ENCODE results near the gene METTL9.
"Not testable (repeated sequence)": the region's sequence is repeated elsewhere in the genome, so short reads cannot be mapped to it uniquely, and the experiment has no call there.

METTL9 gene

DNA sequence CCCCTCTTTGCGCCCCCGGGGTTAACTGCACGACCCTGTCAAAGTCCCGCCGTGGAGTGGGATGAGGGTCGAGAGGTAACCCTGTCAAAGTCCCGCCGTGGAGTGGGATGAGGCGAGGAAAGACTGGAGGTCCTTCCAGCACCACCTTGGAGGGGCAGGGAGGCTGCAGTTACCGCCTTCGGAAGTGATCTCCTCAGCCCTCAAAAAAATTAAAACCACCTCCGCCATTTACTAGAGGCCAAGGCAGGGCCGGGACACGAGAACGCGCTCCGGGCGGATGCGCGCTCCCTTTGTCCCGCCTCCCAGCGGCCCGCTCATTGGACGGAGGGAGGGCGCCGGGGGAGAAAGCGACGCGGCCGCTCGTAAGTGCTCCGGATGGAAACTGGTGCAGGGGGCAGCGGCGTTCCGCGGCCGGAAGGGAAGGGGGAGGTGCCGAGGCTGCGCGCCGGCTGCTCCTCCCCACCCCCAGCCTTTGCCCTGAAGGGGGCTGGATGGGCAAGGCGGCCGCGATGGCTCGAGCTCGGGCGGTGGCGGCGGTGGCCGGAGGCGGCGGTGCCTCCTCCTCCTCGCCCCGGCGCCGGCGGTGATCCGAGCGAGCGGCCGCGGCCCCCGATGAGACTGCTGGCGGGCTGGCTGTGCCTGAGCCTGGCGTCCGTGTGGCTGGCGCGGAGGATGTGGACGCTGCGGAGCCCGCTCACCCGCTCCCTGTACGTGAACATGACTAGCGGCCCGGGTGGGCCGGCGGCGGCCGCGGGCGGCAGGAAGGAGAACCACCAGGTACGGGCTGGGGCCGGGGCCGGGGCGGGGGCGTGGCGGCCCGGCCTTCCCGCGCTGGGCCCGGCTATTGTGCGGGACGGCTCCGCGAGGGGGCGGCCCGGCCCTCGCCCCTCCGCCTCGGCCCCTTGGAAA, at the start of gene METTL9:
TSS of gene METTL9 (plus strand) at position 456 of the 909 bp plus-strand sequence. CDS start at position 613, 157 bp downstream.
- peak; percentile 94 for DNase-seq

DNA sequence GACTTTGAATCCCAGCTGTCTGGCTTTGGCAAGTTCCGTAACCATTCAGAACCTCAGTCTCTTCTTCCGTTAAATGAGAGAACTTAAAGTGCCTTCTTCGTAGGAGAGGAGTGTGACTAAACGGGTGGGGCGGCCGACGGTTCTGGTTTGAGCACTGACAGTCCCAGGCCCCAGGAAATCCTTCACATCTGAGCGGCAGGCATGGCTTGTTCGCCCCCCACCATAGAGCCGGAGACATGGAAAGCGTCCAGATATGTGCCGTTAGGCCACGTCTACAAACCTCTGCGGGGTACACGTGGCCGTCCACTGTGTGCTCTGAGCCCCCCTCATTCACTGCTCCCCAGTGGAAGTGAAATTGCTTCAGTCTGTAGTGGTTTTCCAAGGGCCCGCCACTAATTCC, 49.4 kb upstream of the METTL9 start:
- not testable (repeated sequence) for DNase-seq

DNA sequence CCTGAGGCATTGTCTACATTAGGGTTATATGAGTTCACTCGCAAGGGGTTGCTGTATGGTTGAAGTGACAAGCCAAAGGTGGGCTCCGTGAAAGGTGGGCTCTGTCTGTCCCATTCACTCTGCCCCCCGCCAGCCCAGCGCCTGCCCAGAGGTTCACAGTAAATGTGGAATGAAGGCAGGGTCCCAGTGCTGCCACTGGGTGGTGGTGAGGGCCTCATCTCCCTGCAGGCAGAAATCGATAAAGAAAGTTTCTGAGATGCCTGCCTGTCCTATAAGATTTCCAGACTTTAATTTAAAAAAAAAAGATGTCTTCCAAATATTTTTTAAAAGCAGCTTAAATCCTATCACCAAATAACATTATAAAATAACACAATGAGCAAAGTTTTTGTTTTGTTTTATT, 48.9 kb upstream of the METTL9 start:
- DNase-seq: not testable (repeated sequence)

DNA sequence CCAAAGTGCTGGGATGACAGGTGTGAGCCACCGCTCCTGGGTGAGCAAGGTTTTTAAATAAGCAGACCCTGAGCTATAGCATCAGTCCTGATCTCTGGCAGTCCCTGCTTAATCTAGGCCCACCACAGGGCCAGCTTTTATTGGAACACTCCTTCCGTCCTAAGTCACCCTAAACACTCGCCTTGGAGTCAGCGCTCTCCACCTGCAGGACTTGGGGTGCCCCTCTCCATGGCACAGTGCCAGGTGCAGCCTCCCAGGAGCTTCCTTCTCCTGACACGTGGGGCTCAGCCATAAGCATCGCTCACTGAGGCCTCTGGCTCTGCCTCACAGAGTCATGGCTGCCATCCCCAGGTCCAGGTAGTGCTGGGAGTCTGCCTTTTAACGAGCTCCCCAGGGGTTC, 48.3 kb upstream of the METTL9 start:
- DNase-seq: not testable (repeated sequence)

DNA sequence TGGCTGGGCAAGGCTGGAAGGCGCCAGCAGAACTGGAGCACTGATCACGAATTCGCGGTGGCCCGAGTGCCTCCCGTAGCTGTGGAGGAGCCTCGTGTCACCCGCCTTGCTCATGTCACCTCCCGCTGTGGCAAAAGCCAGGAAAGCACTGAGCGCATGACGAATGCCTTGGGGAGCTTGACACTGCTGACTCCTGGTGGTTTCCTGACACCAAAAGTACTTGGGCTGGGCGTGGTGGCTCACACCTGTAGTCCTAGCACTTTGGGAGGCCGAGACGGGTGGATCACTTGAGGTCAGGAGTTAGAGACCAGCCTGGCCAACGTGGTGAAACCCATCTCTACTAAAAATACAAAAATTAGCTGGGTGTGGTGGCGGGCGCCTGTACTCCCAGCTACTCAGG, 47.8 kb upstream of the METTL9 start:
- DNase-seq: not testable (repeated sequence)

DNA sequence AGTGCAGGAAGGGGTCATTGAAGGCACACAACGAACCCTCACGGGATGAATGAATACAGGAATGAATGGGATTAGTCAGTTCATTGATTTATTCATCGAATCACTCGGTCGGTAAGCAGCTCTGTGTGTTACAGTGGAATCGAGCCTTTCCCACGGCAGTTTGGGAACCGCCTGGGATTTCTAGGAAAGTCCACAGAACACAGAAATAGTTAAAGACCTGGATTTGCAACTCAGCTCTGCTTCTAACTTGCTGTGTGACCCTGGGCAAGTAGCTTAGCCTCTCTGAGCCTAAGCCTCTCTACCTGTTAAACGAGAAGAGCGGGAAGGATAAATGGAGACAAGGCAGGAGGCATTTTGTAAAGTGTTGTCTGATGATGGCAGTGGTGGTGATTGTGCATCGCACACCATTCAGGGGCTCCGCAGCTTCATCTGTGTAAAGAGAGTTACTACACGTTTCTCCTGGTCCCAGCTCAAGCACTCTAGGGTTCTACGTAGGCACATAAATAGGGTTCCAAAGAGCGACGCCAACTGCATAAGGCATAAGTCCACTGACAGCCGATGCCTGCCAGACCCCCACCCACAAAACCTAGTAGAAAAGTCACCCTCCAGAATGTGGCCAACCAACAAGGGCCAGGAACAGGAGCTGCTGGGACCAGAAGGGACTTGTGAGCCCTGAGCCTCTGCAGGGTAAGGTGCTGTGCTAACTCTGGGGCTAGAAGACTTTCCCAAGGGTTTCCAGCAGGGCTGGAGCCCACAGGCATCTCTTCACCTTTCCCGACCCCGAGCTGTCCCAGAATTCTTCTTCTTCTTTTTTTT, 45.7 kb upstream of the METTL9 start:
- not testable (repeated sequence) for DNase-seq

DNA sequence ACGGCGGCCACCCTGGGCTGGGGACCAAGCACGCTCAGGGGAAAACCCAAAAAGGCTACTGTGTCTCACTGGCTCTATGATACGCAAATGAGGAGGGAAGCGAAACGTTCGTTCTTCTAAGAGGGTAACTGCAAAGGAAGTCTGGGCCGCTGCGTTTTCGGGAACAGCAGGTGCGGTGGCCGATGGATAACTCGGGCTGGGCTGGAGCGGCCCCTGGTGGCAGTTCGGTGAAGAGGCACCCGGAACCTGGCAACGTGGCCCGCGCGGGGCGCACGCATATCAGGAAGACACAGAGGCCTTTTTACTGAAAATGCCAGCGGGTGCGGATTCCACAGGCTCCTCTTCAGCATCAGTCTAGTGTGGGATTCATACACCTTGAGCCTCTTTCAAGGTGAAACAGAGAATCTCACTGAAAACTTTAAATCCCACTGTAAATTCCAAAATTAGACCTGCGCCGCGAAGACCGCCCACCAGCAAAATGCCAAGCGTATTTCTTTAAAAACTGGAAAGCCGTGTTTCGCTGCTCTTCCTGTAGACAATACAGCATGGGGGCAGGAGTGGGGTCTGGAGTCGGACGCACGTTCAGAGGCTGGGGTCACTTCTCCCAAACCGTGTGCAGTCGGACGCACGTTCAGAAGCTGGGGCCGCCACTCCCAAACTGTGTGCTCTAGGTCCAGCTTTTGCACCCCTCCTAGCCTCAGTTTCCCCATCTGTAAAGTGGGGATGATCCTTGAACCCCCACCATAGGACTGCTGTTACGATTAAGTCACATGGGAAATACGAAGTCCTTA, 44.4 kb upstream of the METTL9 start:
- peak; percentile 86 for DNase-seq

DNA sequence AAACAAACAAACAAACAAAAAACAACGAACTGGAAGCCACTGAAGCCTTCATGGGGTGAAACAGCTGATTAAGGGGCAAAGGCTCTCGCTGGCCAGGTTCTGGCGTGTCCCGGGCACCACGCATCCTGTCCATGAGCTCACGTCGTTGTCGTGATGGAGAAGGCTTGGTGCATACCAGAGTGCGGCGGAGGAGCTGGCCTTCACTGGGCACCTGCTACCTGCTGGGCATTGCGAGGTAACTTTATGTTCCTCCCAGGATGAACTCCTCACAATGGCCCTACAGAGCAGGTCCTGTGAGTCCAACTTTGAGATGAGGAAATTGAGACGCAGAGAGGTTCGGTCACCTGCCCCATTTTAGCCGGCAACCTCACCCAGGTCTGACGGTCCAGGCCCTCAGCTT, 43.8 kb upstream of the METTL9 start:
- not testable (repeated sequence) for DNase-seq

DNA sequence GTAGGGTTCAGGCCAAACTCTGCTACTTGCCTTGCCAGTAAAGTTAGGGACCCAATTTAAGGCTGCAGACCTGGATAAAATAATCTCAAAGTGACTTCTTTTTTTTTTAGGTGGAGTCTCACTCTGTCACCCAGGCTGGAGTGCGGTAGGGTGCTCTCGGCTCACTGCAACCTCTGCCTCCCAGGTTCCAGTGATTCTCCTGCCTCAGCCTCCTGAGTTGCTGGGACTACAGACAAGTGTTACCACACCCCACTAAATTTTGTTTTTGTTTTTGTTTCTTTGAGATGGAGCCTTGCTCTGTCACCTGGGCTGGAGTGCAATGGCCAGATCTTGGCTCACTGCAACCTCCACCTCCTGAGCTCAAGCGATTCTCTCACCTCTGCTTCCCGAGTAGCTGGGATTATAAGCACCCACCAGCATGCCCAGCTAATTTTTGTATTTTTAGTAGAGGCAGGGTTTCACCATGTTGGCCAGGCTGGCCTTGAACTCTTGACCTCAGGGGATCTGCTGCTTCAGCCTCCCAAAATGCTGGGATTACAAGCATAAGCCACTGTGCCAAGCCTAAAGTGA, 43.3 kb upstream of the METTL9 start:
- DNase-seq: not testable (repeated sequence)

DNA sequence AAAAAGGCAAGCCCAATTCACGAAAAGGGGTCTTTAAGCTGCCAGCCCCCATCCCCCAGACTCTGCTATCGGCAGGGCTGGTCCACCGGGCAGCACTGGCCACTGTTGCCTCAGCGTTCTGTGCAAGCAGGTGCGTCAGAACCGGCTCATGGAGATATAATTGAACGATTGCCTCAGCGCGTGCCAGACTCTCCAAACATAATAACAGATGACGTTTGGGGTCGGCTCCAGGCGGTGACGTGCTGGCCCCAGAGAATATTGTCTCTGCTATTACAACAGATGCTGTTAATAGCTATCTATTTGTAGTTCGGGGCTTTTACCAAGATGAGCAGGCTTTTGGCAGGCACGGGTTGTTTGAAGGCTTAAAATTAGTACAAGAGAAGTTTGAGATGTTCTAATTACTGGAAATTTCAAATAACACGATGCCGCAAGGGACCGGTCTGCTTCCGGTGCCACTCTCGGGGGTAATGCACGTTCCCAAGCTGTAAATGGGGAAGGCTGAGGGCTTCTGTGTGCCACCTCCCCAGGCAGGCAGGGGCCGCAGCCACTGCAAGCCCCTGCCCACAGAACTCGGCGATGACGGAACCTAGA, 42.6 kb upstream of the METTL9 start:
- not testable (repeated sequence) for DNase-seq

DNA sequence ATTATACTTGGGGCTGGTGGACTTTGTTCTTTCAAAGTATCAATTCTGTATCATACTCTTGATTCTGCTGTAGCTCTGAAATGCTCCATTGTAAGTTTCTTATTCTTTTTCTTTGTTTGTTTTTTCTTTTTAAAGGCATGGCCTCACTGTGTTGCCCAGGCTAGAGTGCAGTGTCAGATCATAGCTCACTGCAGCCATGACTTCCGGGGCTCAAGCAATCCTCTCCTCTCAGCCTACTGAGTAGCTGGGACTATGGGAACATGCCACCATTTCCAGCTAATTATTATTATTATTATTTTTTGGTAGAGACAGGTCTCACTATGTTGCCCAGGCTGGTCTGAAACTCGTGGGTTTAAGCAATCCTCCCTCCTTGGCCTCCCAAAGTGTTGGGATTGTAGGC, 38.9 kb upstream of the METTL9 start:
- DNase-seq: no peak

DNA sequence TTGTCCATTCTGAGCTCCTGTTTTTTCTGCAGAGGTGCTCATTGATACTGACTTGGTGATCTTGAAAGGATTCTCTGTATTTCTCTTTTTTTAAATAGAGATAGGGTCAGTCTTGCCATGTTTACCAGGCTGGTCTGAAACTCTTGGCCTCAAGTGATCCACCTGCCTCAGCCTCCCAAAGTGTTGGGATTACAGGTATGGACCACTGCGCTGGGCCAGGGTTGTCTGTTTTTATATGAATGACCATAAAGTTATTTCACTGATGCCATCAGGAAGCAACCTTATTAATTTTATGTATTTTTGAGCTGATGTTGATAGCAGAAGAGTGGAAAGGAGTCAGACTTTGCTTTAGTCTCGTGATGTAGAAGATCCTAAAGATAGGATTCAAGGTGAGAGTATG, 35.7 kb upstream of the METTL9 start:
- DNase-seq: no peak

DNA sequence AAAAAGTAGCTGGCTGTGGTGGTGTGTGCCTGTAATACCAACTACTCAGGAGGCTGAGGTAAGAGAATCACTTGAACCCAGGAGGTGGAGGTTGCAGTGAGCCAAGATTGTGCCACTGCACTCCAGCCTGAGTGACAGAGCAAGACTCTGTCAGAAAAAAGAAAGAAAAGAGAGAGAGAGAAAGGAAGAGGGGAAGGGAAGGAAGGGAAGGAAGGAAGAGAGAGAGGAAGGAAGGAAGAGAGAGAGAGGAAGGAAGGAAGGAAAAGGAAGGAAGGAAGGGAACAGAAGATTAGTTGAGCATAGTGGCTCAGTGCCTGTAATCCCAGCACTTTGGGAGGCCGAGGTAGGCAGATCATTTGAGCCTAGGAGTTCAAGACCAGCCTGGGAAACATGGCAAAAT, 35.0 kb upstream of the METTL9 start:
- not testable (repeated sequence) for DNase-seq

DNA sequence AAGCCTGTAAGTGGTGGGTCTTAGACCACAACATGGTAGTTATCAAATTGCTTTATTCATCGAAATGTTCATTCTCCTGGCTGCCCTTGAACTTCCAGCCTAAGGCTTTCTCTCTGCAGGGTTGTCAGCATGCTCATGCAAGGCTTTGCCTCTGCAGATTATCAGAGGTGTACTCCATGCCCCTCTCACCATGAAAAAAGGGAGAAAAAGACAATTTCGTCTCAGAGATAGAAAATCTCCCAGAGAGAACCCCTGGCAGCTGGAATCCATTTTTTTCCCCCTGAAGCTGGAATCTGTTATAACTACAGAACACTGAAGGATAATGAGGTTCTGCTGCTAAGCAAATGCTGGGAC, 33.9 kb upstream of the METTL9 start:
- no peak for DNase-seq

DNA sequence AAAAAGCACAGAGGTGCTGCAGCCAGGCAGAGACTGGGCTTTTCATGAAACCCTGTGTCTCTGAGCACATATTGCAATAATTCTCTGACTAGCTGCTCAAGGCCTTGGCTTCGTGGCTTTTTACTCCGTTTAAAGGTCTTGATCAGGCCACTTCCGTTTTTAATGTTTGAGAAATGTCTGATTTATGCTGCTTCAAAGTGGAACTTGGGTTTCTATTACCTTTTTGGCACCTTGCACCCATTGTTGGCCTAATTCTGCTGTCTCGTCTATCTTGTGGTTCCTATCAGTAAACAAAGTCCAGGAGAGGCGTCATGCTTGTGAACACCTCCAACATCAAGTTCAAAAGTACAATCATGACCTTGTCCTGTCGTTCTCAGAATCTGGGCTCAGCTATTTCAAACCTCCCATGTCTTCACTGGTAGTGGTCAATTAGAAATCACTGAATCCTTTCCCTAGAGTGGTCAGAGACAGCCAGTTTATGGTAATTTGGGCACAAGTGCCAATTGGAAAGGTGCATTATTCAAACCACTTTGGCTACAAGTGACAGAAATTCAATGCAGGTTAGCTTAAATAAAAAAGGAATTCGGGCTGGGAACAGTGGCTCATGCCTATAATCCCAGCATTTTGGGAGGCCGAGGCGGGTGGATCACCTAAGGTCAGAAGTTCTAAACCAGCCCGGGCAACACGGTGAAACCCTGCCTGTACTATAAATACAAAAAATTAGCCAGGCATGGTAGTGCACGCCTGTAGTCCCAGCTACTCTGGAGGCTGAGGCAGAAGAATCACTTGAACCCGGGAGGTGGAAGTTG, 33.3 kb upstream of the METTL9 start:
- DNase-seq: no peak

DNA sequence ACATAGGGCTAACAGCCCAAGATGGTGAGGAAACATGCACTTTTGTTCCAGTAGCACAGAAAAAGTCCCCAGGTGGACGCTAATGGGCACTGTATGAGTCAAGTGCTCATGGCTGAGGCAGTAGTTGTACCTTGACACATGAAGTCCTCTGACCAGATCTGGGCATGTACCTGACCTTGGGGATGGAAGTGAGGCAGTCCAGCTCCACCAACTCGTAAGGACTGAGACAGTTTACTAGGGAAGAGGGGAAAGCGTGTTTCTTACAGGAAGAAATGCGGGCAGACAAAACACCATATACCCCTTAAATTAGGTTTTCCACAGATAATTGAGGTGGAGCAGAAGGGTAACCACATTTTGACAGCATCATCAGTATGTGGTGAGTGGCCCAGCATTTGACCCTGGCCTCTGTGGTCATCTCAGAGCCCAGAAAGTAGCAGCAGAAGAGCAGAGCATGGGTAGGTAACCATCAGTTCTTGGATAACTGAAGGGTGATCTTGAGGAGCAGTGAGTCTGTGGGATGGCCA, 32.4 kb upstream of the METTL9 start:
- DNase-seq: no peak

DNA sequence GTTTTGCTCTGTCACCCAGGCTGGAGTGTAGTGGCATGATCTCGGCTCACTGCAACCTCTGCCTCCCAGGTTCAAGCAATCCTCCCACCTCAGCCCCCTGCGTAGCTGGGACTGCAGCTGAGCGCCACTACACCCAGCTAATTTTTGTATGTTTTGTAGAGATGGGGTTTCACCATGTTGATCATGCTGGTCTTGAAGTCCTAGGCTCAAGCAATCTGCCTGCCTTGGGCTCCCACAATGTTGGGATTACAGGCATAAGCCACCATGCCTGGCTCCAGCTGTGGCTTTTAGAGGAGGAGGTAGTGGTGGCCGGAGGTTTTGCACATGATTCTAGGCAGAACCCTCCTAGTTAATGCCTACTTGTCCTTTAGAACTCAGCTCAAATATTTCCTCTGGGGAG, 31.9 kb upstream of the METTL9 start:
- not testable (repeated sequence) for DNase-seq

DNA sequence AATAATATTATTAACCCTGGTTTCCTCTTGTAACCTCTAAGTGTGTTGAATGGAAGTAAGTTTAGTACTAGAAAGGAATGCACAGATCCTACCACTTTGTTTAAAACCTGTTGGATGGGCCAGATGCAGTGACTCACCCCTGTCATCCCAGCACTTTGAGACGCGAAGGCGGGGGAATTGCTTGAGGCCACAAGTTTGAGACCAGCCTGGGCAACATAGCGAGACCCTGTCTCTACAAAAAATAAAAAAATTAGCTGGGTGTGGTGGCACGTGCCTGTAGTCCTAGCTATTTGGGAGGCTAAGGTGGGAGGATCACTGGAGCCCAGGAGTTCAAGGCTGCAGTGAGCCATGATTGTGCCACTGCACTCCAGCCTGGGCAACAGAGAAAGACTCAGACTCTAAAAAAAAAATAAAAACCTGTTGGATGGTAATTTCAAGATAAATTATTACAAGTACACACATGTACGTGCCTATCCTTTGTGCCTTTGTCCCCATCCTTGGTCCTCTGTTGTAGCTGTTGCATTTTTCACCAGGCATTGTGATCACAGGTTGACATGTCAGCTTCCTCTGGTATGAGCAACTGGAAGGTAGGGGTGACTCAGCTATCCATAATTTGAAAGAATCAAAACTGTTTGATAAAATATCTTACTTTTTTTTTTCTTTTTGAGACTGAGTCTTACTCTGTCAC, 30.7 kb upstream of the METTL9 start:
- DNase-seq: no peak

DNA sequence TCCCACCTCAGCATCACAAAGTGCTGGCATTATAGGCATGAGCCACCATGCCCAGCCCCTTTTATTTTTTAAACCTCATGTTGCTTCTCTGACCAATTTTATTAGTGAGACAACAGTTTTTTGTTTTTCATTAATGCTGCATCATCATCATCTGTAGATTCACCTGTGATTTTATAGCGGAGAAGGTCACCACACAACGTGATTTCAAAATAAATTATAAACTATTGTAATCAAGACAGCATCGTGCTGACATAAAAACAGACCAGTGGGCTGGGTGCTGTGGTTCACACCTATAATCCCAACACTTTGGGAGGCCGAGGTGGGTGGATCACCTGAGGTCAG, 28.7 kb upstream of the METTL9 start:
- DNase-seq: no peak

DNA sequence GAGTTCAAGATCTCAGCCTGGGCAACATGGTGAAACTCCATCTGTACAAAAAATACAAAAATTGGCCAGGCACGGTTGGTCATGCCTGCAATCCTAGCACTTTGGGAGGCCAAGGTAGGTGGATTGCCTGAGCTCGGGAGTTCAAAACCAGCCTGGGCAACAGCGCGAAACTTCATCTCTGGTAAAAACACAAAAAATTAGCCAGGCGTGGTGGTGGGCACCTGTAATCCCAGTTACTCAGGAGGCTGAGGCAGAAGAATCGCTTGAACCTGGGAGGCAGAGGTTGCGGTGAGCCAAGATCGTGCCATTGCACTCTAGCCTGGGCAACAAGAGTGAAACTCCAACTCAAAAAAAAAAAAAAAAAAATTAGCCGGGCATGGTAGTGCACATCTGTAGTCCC, 25.9 kb upstream of the METTL9 start:
- not testable (repeated sequence) for DNase-seq

DNA sequence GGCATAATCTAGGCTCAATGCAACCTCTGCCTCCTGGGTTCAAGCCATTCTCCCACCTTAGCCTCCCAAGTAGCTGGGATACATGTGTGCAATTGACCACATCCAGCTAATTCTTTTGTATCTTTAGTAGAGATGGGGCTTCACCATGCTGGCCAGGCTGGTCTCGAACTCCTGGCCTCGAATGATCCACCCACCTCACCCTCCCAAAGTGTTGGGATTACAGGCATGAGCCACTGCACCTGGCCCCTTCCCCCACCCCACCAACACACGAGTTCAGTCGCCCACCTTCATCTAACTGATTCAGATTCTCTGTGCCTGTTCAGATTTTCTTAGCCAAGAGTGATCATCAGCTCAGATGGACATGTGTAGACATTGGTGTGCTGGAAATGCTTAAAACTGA, 25.0 kb upstream of the METTL9 start:
- DNase-seq: no peak

Measured in CD4-positive, alpha-beta T cell treated with Interleukin-15 for 1 hour (primary cell).